ENCODE measurements around the gene SFXN5. TPM values are rescaled to one million over a fixed set of nuclear protein-coding genes. Genes with fewer than 3 reads are reported as not detected.

SFXN5 gene
- total and polyA plus RNA-seq, 2 donors (not counting 3 experiments of a cell fraction or from before 2014, with no cell fraction given), result 18.7 to 28.6 TPM

DNA sequence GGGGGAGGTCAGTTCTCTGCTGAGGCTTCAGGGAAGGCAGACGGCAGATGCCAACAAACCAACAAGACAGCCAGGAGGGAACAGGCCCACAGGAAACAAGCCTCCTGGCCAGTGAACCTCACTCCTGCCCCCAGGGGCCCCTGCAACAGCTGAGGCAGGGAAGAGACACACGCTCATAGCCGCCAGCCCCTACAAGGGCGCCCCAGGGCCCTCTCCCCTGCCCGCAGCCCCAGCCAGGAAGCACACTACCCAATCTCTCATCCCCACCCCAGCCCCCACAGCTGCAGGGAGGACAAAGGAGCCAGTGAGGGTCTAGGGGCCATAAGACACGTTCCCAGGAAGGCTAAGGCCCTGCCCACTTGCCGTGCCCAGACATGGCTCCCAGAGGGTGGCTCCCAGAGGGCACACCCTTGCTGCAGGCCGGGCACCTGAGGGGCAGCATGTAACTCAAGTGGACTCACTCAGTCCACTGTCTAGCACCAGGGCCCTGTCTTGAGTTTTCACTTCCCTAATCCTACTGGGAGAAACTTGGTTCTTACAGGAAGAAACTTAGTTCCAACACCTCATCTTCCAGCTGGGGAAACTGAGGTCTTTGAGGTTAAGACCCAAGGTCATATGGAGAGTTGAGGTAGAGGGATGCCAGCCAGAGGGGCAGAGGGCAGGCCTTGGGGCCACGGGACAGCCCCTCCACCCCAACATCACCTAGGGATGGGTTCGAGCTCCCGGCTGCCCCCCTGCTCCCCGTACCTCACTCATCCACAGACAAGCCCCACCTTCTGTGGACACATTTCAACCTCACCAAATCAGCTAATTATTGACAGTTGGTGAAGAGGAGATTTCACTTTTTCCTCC is 116.9 kb downstream of the SFXN5 start:
- H2AFZ ChIP-seq (ENCODE audit: low read depth, low read length), result no peak overlapping the region
- POLR2A ChIA-PET, result no interaction called here
- no peaks in the 10 kb centered on the region for H3K4me1 ChIP-seq (ENCODE audit: control insufficient read depth, extremely low read depth, insufficient read depth, low read length)
- no peaks in the 10 kb centered on the region for H4K20me1 ChIP-seq (replicated peaks; ENCODE audit: control insufficient read depth, extremely low read depth, insufficient read depth, low read length)
- no peaks in the 10 kb centered on the region for H3K79me2 ChIP-seq (ENCODE audit: control insufficient read depth, insufficient read depth, low read length)
- no peaks in the 10 kb centered on the region for H3K27me3 ChIP-seq (ENCODE audit: control insufficient read depth in 2 of 2, insufficient read depth in 2 of 2, low read length in 2 of 2)
- DNase-seq (ENCODE audit: low read depth, low spot score) (no peak), FAIRE-seq (no peak)
- no peak overlapping the region for H3K27ac ChIP-seq (ENCODE audit: insufficient read depth, low read depth, low read length)
- H3K36me3 ChIP-seq (ENCODE audit: control insufficient read depth in 2 of 2, extremely low read depth in 1 of 2, insufficient read depth in 2 of 2, low read length in 2 of 2), result no peaks in the 10 kb centered on the region
- no peaks in the 10 kb centered on the region for H3K9me1 ChIP-seq (replicated peaks; ENCODE audit: control insufficient read depth, extremely low read depth, insufficient read depth, low read length)
- H3K9me3 ChIP-seq (replicated peaks; ENCODE audit: control insufficient read depth, insufficient read depth, low read length), result no peaks in the 10 kb centered on the region
- intact Hi-C loops (cut with micrococcal nuclease), result no loop called here
- dilution Hi-C loops (cut with MboI; ENCODE audit: extremely low pct_ligation_motif_present, low sequenced_read_pairs), result no loop called here
- CTCF ChIA-PET, result interaction anchor here (0.7 kb wide), 1 partner anchor 19 kb away, joined by 3 read pairs; no protein-coding TSS in a partner anchor
- no peak overlapping the region for H3K4me3 ChIP-seq (replicated peaks in 1 of 3; ENCODE audit: insufficient read depth in 1 of 3, low read depth in 1 of 3, low read length in 3 of 3)
- no TSS peak for BruUV-seq (replicated peaks)
- TF ChIP-seq GATA2 (IDR thresholded peaks at IDR 0.05; ENCODE audit: insufficient read depth, insufficient read length, low read depth, low read length), result no peak
- no peak for TF ChIP-seq FOS (IDR thresholded peaks at IDR 0.05; ENCODE audit: borderline replicate concordance, insufficient read depth, low read length)
- TF ChIP-seq JUN (IDR thresholded peaks at IDR 0.05; ENCODE audit: borderline replicate concordance, insufficient read depth, insufficient read length, low read depth), result no peak
- no peak overlapping the region for H3K9ac ChIP-seq (replicated peaks; ENCODE audit: extremely low read depth, insufficient read depth, low read length)
- no peak overlapping the region for H3K4me2 ChIP-seq (ENCODE audit: insufficient read depth, low read length)

DNA sequence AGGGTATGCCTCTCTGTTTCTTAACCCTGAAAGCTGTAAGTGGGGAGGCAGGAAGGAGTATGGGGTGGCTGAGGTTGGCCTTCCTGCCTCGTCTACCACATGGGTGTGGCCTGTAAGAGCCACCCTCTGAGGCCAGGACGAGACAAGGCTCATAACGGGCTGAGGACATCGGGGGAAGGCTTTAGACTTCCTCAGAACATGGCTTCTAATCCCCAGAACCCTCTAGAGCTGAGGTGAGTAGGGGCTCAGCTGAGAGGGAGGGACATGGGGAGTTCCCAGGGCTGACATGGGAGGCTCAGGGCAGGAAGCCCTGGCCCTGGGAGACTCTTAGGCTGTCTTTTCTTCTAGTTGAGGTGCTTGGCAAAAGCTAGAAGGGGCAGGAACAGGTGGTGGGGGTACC is 117.5 kb downstream of the SFXN5 start:
- no peaks in the 10 kb centered on the region for H3K79me2 ChIP-seq (ENCODE audit: control insufficient read depth, insufficient read depth, low read length)
- FAIRE-seq (no peak), DNase-seq (ENCODE audit: low read depth, low spot score) (no peak)
- TF ChIP-seq JUN (IDR thresholded peaks at IDR 0.05; ENCODE audit: borderline replicate concordance, insufficient read depth, insufficient read length, low read depth) (no peak), FOS (IDR thresholded peaks at IDR 0.05; ENCODE audit: borderline replicate concordance, insufficient read depth, low read length) (no peak), CTCF (IDR thresholded peaks at IDR 0.05; ENCODE audit: extremely low read depth in 1 of 2, insufficient read depth in 1 of 2, low read depth in 1 of 2, low read length in 2 of 2) (no peak), EZH2 (IDR thresholded peaks at IDR 0.05; ENCODE audit: borderline replicate concordance, low read depth, low read length, severe bottlenecking) (no peak)
- no peaks in the 10 kb centered on the region for H4K20me1 ChIP-seq (replicated peaks; ENCODE audit: control insufficient read depth, extremely low read depth, insufficient read depth, low read length)
- H3K9me3 ChIP-seq (replicated peaks; ENCODE audit: control insufficient read depth, insufficient read depth, low read length), result no peaks in the 10 kb centered on the region
- no TSS peak for BruUV-seq (replicated peaks)
- H3K4me3 ChIP-seq (replicated peaks in 1 of 3; ENCODE audit: insufficient read depth in 1 of 3, low read depth in 1 of 3, low read length in 3 of 3), result no peak overlapping the region
- dilution Hi-C loops (cut with MboI; ENCODE audit: extremely low pct_ligation_motif_present, low sequenced_read_pairs) (no loop called here), intact Hi-C loops (cut with micrococcal nuclease) (no loop called here)
- no peak overlapping the region for H3K4me2 ChIP-seq (ENCODE audit: insufficient read depth, low read length)
- H3K27me3 ChIP-seq (ENCODE audit: control insufficient read depth in 2 of 2, insufficient read depth in 2 of 2, low read length in 2 of 2), result no peaks in the 10 kb centered on the region
- no peak overlapping the region for H3K9ac ChIP-seq (replicated peaks; ENCODE audit: extremely low read depth, insufficient read depth, low read length)
- H3K36me3 ChIP-seq (ENCODE audit: control insufficient read depth in 2 of 2, extremely low read depth in 1 of 2, insufficient read depth in 2 of 2, low read length in 2 of 2), result no peaks in the 10 kb centered on the region
- no peak overlapping the region for H2AFZ ChIP-seq (ENCODE audit: low read depth, low read length)
- no peaks in the 10 kb centered on the region for H3K9me1 ChIP-seq (replicated peaks; ENCODE audit: control insufficient read depth, extremely low read depth, insufficient read depth, low read length)
- H3K27ac ChIP-seq (ENCODE audit: insufficient read depth, low read depth, low read length), result no peak overlapping the region
- no peaks in the 10 kb centered on the region for H3K4me1 ChIP-seq (ENCODE audit: control insufficient read depth, extremely low read depth, insufficient read depth, low read length)
- POLR2A ChIA-PET, result interaction anchor here (0.6 kb wide), 1 partner anchor 9 kb away, joined by 11 read pairs; no protein-coding TSS in a partner anchor
- CTCF ChIA-PET, result no interaction called here
